Hepatocyte (in vitro differentiated cells): ENCODE results near the gene ARSJ.
"Not testable (repeated sequence)": the region's sequence is repeated elsewhere in the genome, so short reads cannot be mapped to it uniquely, and the experiment has no call there.

Experiments
- CTCF ChIP-seq: fragments of 200-600 bp; sonication (generic); IDR thresholded peaks from 2 replicates; pipeline ENCODE4 v1.5.1; 2016; ENCODE audit warnings: antibody characterized with exemption, mild to moderate bottlenecking; ENCODE audit not compliant: poor library complexity
- EZH2 ChIP-seq: fragments of 200-600 bp; sonication (generic); IDR thresholded peaks from 2 replicates; pipeline ENCODE4 v1.6.1; 2016; ENCODE audit warnings: antibody characterized with exemption, mild to moderate bottlenecking, borderline replicate concordance
- EZH2phosphoT487 ChIP-seq: fragments of 200-600 bp; sonication (generic); IDR thresholded peaks from one replicate; pipeline ENCODE4 v1.6.1; 2018; ENCODE audit warnings: antibody characterized with exemption, mild to moderate bottlenecking, low read depth, moderate library complexity; ENCODE audit not compliant: unreplicated experiment, severe bottlenecking

DNA sequence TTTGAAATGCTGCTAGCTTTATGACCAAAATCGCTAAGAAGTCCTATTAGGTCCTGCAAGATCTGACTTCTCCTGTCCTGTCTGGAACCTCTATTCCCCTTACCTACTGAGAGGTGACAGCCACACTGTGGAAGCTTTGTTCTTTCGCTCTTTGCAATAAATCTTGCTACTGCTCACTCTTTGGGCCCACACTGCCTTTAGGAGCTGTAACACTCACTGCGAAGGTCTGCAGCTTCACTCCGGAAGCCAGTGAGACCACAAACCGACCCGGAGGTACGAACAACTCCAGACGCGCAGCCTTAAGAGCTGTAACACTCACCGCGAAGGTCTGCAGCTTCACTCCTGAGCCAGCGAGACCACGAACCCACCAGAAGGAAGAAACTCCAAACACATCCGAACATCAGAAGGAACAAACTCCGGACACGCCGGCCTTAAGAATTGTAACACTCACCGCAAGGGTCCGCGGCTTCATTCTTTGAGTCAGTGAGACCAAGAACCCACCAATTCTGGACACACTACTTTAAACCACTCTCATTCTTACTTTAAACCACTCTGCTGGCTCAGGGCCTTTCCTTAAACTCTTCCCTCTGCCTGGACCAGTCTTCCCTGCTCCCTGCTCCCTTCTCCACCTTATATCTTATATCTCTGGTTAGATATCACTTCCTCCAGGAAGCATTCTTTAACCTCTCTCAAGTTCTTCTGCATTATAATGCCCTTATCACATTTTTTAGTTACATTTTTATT is 25.2 kb upstream of the ARSJ start:
- TF ChIP-seq EZH2, CTCF, EZH2phosphoT487: not testable (repeated sequence)
